ENCODE measurements around the gene EPB41L2.
"Not testable (repeated sequence)": the region's sequence is repeated elsewhere in the genome, so short reads cannot be mapped to it uniquely, and the experiment has no call there.

Gene EPB41L2

DNA sequence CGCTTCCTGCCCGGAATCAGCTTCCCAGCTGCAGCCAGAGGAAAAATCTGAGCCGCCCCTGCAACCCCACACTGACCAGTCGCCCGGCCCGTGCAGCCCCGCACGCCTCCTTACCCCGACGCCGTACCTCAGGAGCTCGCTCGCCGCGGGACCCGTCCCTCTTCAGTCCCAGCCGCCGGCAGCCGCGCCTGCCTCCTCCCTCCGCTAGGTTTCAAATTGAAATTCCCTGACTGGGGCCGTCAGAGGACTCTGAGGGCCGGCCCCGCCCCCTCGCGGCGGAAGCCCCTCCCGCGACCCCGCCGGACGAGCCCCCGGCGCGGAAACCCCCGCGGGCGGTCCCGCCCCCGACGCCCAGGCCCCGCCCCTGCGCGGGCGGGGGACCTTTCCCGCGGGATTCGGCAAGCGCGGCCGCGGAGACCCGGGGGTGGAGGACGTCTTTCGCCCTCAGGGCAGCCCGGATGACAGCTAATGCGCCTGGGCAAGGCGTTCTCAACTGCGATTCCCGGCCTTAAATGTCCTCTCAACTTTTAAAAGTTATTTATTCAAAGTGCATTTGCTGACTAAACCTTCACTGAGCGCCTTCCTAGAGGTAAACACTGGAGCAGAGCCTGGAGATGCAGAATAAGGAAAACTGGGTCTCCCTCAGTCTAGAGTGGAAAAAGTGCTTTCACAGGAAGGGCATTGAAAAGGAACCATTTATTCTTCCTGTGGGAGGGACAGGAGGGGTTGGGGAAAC is at the start of gene EPB41L2:
EPB41L2 (minus strand) TSS at position 218 of the 736 bp plus-strand sequence. CDS start 106,760 bp downstream, outside the sequence.
- DNase-seq: peak; percentile 44

GRCh38 chr6:131112249-131112648 is 49.2 kb upstream of the EPB41L2 start:
- DNase-seq: no peak

- no peak for DNase-seq
These were observed 44.1 kb upstream of the EPB41L2 start for GRCh38 chr6:131107151-131107550.

DNA sequence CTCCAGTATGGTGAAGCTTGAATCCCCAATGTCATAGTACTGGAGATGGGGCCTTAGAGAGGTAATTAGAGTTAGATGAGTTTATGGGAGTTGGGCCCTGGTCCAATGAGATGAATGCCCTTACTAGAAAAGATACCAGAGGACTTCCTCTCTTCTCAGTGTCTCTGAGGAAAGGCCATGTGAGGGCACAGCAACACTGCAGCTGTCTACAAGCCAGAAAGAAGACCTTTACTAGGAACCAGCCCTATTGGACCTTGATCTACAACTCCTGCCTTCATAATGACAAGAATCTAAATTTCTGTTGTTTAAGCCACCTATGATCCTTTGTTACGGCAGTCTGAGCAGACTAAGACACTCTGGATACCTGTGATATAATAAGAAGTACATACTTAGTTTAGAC is 40.9 kb upstream of the EPB41L2 start:
- no peak for DNase-seq

DNA sequence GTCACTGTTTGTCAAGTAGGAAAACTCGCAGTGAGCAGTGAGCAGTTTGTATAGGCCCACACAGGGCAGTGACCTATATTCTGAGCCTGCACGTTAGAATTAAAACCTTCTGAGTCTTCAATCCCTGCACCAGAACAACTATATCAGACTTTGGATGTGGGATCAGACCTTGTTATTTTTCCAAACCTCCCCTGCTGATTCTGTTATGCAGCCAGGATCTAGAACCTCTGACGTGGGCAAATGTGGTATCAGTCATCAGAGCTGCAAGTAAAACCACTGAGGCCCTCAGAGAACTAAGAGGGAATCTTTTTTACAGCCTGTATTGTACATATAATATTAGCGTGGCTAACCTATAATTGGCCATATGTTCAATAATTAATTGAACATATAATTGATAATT is 40.3 kb upstream of the EPB41L2 start:
- no peak for DNase-seq

DNA sequence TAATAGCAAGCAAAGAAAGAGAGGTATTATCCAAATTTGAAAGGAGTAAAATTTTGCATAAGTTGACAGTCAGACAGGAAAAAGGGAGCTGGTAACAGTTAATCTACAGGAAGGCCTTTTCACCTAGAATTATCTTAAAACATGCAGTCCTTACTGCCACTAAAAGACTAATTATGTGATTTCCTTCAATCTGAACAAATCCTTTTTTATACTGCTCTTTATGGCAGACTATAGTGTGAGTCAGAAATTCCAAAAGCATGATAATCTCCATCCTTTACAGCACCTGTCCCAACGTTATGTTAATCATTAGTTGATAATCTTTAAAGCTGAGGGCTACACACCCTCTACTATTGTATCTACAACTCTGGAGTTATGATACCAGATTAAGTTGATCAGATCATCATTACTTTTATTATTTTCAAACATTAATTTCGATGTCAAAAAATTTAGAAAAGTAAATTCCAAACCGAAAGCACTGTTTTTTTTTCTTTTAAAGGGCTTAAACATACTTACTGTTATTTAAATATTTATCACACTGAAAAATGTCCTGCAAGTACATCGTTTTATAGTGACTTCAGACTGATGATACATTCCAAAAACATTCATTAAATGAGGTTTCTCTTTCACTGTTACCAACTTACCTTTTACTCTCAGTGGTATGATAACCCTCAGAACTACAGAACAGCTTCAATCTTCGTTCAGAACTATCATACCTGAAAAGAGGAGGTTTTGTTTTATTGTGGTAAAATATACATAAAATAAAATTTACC is 39.1 kb upstream of the EPB41L2 start:
- DNase-seq: no peak

DNA sequence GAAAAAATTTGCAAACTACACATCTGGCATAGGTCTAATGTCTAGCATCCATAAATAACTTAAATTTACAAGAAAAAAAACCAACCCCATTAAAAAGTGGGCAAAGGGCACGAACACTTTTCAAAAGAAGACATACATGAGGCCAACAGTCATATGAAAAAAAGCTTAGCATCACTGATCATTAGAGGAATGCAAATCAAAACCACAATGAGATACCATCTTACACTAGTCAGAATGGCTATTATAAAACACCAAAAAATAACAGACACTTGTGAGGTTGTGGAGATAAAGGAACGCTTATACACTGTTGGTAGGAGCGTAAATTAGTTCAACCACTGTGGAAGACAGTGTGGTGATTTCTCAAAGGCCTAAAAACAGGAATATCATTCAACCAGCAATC is 33.7 kb upstream of the EPB41L2 start:
- DNase-seq: no peak

GRCh38 chr6:131093334-131093733 is 30.3 kb upstream of the EPB41L2 start:
- no peak for DNase-seq

DNA sequence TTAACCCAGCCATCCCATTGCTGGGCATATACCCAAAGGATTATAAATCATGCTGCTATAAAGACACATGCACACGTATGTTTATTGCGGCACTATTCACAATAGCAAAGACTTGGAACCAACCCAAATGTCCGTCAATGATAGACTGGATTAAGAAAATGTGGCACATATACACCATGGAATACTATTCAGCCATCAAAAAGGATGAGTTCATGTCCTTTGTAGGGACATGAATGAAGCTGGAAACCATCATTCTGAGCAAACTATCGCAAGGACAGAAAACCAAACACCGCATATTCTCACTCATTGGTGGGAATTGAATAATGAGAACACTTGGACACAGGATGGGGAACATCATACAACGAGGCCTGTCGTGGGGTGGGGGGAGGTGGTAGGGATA is 28.9 kb upstream of the EPB41L2 start:
- DNase-seq: not testable (repeated sequence)

- DNase-seq: not testable (repeated sequence)
These were observed 27.3 kb upstream of the EPB41L2 start for GRCh38 chr6:131090339-131090738.

DNA sequence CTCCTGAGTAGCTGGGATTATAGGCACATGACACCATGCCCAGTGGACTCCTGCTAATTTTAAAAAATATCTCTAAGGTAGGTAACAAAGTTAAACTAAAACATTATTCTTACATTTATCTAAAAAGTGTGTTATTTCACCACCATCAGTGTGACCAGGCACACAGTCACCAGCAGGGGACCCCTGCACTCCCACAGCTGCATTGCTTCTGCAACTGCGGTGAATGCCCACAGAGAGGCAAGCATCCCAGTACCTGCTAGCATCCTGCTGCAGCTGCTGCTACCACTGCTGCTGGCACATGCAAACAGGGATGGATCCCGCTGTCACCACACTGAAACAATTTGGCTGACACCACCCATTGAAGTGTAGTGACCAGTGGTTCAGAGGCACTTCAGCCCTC is 21.9 kb upstream of the EPB41L2 start:
- DNase-seq: no peak

DNA sequence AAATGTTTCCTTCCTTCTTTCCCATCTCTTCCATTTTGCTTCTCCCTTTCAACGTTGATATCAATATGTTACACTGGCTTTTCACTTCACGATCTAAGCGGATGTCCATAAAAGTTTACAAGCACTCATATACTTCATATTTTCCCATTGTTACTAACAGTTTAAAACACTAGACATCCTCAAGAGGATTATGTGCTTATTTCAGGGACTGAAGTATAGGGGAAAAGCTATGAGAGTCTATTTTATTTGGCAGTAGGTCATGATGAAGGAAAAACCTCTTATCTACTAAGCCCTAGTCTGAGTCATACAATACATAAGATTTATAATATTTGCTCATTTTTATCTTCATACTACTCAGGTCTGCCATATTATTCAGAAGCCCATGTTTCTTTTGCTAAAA is 20.6 kb upstream of the EPB41L2 start:
- DNase-seq: no peak

DNA sequence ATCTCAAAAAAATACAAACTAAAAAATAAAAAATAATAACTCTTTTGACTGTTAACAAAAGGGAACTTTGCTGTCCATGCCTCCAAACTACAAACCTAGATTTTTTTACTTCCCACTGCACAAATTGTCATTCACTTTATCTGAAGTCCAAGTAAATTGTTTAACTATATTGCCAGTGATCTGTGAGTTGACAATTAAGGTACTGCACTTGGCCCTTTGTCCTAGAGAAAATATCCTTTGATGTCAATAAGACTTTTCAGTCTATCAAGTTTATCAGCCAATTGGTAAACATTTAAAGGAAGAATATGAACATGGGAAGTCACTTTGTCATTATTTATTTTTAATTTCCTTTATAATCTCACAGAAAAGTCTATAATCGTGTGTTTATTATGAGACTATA is 19.3 kb upstream of the EPB41L2 start:
- no peak for DNase-seq

- no peak for DNase-seq
These were observed 17.0 kb upstream of the EPB41L2 start for GRCh38 chr6:131080084-131080483.

DNA sequence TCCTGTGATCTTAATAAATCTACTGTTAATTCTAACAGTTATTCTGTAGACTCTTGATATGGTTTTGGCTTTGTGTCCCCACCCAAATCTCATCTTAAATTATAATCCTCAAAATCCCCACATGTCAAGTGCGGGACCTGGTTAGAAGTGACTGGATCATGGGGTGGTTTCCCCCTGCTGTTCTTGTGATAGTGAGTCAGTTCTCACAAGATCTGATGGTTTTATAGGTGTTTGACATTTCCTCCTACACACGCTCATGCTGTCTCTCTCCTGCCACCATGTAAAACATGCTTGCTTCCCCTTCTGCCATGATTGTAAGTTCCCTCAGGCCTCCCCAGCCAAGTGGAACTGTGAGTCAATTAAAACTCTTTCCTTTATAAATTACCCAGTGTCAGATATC is 10.5 kb upstream of the EPB41L2 start:
- DNase-seq: no peak

GRCh38 chr6:131070061-131070460 is 7.0 kb upstream of the EPB41L2 start:
- DNase-seq: no peak

- DNase-seq: no peak
These were observed 5.1 kb upstream of the EPB41L2 start for GRCh38 chr6:131068165-131068564.

DNA sequence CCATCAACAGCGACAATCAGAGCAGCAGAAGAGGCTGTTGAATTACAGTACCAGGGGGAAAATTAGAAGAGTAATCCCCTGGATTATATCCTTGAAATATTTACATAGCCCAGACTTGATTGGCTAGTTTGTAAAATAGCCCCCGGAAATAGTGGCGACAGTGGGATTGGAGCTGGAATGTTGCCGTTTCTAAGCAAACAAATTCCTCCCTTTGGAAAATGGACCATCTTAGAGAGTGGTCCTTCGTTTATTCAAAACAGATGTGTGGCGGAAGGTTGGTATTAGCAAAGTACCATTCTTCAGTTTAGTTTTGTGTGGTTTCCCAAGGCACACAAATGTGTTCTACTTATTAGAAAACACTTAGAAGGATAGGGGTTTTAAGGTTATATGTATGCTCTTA is 4.5 kb upstream of the EPB41L2 start:
- DNase-seq: no peak

GRCh38 chr6:131065824-131066171 is 2.8 kb upstream of the EPB41L2 start:
- no peak for DNase-seq

GRCh38 chr6:131065112-131065823 is 2.2 kb upstream of the EPB41L2 start:
- DNase-seq: no peak

- no peak for DNase-seq
These were observed 773 bp upstream of the EPB41L2 start for GRCh38 chr6:131063764-131064272.

GRCh38 chr6:131062241-131063027 is 611 bp downstream of the EPB41L2 start:
- DNase-seq: no peak

DNA sequence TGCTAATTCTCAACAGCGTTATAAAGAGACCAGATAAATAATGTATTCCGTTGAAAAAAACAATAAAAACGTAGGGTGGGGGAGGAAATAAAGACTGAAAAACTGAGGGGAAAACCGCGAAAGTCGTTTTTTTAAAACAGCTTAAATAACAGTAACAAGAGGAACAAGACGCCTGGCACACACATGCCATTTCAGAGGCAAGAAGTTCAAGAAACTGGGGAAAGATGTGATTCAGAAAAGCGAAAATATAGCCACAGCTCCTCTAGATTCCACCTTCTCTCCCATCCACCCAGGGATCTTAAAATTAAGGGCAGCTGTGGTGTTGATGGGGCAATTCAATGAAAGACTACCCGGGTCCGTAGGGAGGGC is 1.3 kb downstream of the EPB41L2 start:
- DNase-seq: no peak

All from NCI-H2171 (cell line).